Neural cell (in vitro differentiated cells): Measurements from ENCODE around the gene ING4. TPM values are rescaled to one million over a fixed set of nuclear protein-coding genes. Genes with fewer than 3 reads are reported as not detected.
A peak's percentile ranks its signal among the peaks of the same experiment; 100 is the strongest.

ENCODE experiments used
- H2AFZ ChIP-seq: fragments of 200-600, 300-800 bp; sonication (generic), shearing (Covaris generic); 2 replicates; pipeline ENCODE4 v1.6.0; 2014; ENCODE audit warnings: low read depth, mild to moderate bottlenecking, antibody characterized with exemption, low read length, moderate library complexity
- H3F3A ChIP-seq: fragments of 200-600 bp; shearing (Covaris generic); 2 replicates; pipeline ENCODE4 v1.6.1; 2016; ENCODE audit warnings: mild to moderate bottlenecking, moderate library complexity, mixed read lengths, antibody characterized with exemption, low read length; ENCODE audit not compliant: insufficient read depth, poor library complexity, severe bottlenecking
- H3K27ac ChIP-seq: fragments of 200-600, 300-800 bp; sonication (generic), shearing (Covaris generic); 2 replicates; pipeline ENCODE4 v1.5.1; 2014; ENCODE audit warnings: mild to moderate bottlenecking, low read length, moderate library complexity
- H3K27me3 ChIP-seq: fragments of 300-800, 200-600 bp; sonication (generic), shearing (Covaris generic); 2 replicates; pipeline ENCODE4 v1.6.0; 2014; ENCODE audit warnings: mild to moderate bottlenecking, low read depth, low read length, moderate library complexity; ENCODE audit not compliant: insufficient read depth
- H3K36me3 ChIP-seq: fragments of 300-800, 200-600 bp; sonication (generic), shearing (Covaris generic); 2 replicates; pipeline ENCODE4 v1.5.1; 2014; ENCODE audit warnings: mild to moderate bottlenecking, antibody characterized with exemption, low read length, moderate library complexity; ENCODE audit not compliant: insufficient read depth
- H3K4me2 ChIP-seq: fragments of 300-800, 200-600 bp; sonication (generic), shearing (Covaris generic); 2 replicates; pipeline ENCODE4 v1.6.0; 2014; ENCODE audit warnings: mild to moderate bottlenecking, low read length
- H3K4me3 ChIP-seq: fragments of 300-800, 200-600 bp; sonication (generic), shearing (Covaris generic); 2 replicates; pipeline ENCODE4 v1.5.1; 2014; ENCODE audit warnings: mild to moderate bottlenecking, low read length, moderate library complexity
- H3K79me2 ChIP-seq: fragments of 200-600 bp; shearing (Covaris generic); replicated peaks from 2 replicates; pipeline ENCODE4 v1.6.0; 2014; ENCODE audit warnings: mild to moderate bottlenecking, low read length, moderate library complexity; ENCODE audit not compliant: insufficient read depth
- H3K9ac ChIP-seq: fragments of 300-800, 200-600 bp; sonication (generic), shearing (Covaris generic); 2 replicates; pipeline ENCODE4 v1.6.1; 2016; ENCODE audit warnings: mild to moderate bottlenecking, low read length, mixed read lengths
- H3K9me2 ChIP-seq: fragments of 200-600 bp; shearing (Covaris generic); 2 replicates; pipeline ENCODE4 v1.6.1; 2016; ENCODE audit warnings: mild to moderate bottlenecking, low read length, mixed read lengths; ENCODE audit not compliant: insufficient read depth
- H3K9me3 ChIP-seq: fragments of 200-600, 300-800 bp; sonication (generic), shearing (Covaris generic); 2 replicates; pipeline ENCODE4 v1.6.1; 2016; ENCODE audit warnings: mild to moderate bottlenecking, mixed run types, low read length, moderate library complexity, mixed read lengths
- H4K20me1 ChIP-seq: fragments of 200-600 bp; shearing (Covaris generic); 2 replicates; pipeline ENCODE4 v1.6.1; 2016; ENCODE audit warnings: mild to moderate bottlenecking, mixed run types; ENCODE audit not compliant: insufficient read depth
- EP300 ChIP-seq: fragments of 450-650 bp; conservative IDR thresholded peaks from 2 replicates; pipeline ENCODE4 v1.6.1; 2014; ENCODE audit warnings: antibody characterized with exemption, mild to moderate bottlenecking, moderate library complexity; ENCODE audit not compliant: poor library complexity, severe bottlenecking
- EZH2 ChIP-seq: fragments of 200-600, 300-800 bp; shearing (Covaris generic), sonication (generic); IDR thresholded peaks from 2 replicates; pipeline ENCODE4 v1.6.1; 2014; ENCODE audit warnings: antibody characterized with exemption, low read length, borderline replicate concordance, mild to moderate bottlenecking; ENCODE audit not compliant: insufficient read depth, poor library complexity, severe bottlenecking
- MXI1 ChIP-seq: fragments of 450-650 bp; conservative IDR thresholded peaks from 2 replicates; pipeline ENCODE4 v1.6.1; 2014; ENCODE audit warnings: antibody characterized with exemption, mild to moderate bottlenecking; ENCODE audit not compliant: poor library complexity, severe bottlenecking
- POLR2AphosphoS5 ChIP-seq: IDR thresholded peaks from 2 replicates; pipeline ENCODE4 v1.6.1; 2012
- RAD21 ChIP-seq: fragments of 450-650 bp; conservative IDR thresholded peaks from 2 replicates; pipeline ENCODE4 v1.6.1; 2014; ENCODE audit warnings: antibody characterized with exemption, mild to moderate bottlenecking, moderate library complexity
- SMC3 ChIP-seq: fragments of 450-650 bp; conservative IDR thresholded peaks from 2 replicates; pipeline ENCODE4 v1.6.1; 2014; ENCODE audit warnings: antibody characterized with exemption, mild to moderate bottlenecking, moderate library complexity; ENCODE audit not compliant: poor library complexity
- TAF1 ChIP-seq: IDR thresholded peaks from 2 replicates; pipeline ENCODE4 v1.6.1; 2012; ENCODE audit warnings: low read depth
- polyA plus RNA-seq: library from polyadenylated mRNA; depleted of rRNA; stranded (reverse); fragments of >200 nt; gene quantifications from 2 replicates; pipeline ENCODE4 v1.2.3, GENCODE V29; 2014
- TF ChIP-seq, protein P1 (sequence below): fragments of 450-650 bp; IDR thresholded peaks from 2 replicates; pipeline ENCODE4 v1.5.1; 2014; ENCODE audit warnings: antibody characterized with exemption, mild to moderate bottlenecking, moderate library complexity; ENCODE audit not compliant: poor library complexity, severe bottlenecking
- TF ChIP-seq, protein P2 (sequence below): IDR thresholded peaks from 2 replicates; pipeline ENCODE4 v1.6.1; 2012; ENCODE audit warnings: borderline replicate concordance

The ING4 gene
- polyA plus RNA-seq, 1 donor from 2014 or later, result 540 TPM

DNA sequence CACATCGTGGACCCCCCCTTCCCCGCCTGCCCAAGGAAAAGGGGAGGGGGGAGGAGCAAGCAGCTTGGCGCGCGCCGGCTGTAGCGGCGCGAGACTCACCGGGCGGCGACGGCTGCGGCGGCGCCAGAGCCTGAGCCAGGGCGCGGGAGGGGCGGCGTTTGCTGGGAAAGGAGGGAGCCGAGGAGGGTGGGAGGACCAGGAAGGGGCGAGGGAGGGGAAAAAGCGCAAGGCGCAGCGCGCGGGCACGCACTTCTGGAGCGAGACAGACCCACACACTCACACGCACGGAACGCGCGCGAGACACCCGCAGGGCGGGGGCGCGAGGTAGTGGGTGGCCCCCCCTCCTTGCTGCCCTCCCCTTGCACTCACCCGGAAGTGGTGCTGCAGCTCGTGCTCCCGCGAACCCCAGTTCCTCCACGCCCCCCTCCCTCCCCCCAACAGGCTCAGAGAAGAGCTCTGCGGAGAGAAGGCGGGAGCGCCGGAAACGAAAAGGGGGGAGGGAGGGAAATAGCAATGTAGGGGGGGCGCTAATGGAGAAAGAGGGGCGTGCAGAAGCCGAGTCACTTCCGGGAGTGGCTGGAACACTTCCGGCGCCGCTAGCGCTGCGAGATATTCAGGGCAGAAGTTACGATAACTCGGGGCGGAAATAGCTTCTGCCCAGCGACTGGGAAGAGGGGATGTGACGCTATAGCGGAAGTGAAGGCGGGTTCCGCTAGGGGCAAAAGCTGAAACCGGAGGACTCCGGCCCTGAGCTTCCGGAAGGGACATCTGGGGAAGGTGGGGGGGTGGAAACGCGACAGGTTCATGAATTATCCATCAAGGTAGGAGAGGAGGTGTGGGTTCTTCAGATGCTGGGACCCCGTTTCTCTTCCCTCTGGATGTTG, 26.3 kb upstream of the ING4 start, which contains the start of gene ZNF384:
Gene ZNF384 (minus strand): TSS at position 377 of the 884 bp plus-strand sequence. CDS start 9,855 bp downstream, outside the sequence.
- Histone ChIP-seq H3K27ac (peak within 1 kb of the TSS; percentile 93), H3K9me2 (no peaks in the 10 kb centered on the region), H3F3A (no peaks in the 10 kb centered on the region), H2AFZ (peak within 1 kb of the TSS; percentile 85), H3K9ac (peak within 1 kb of the TSS; percentile 98), H4K20me1 (no peaks in the 10 kb centered on the region), H3K4me3 (peak within 1 kb of the TSS; percentile 95), H3K36me3 (no peaks in the 10 kb centered on the region), H3K79me2 (peaks cover 53% of the 10 kb centered on the region), H3K9me3 (no peaks in the 10 kb centered on the region), H3K27me3 (no peaks in the 10 kb centered on the region), H3K4me2 (peak within 1 kb of the TSS; percentile 99)
- TF ChIP-seq MXI1 (peak; percentile 72), POLR2AphosphoS5 (peak; percentile 81), TAF1 (peak; percentile 49), SMC3 (peak; percentile 52), RAD21 (no peak), EZH2 (no peak), EP300 (peak; percentile 34)
- TF ChIP-seq, protein P1, sequence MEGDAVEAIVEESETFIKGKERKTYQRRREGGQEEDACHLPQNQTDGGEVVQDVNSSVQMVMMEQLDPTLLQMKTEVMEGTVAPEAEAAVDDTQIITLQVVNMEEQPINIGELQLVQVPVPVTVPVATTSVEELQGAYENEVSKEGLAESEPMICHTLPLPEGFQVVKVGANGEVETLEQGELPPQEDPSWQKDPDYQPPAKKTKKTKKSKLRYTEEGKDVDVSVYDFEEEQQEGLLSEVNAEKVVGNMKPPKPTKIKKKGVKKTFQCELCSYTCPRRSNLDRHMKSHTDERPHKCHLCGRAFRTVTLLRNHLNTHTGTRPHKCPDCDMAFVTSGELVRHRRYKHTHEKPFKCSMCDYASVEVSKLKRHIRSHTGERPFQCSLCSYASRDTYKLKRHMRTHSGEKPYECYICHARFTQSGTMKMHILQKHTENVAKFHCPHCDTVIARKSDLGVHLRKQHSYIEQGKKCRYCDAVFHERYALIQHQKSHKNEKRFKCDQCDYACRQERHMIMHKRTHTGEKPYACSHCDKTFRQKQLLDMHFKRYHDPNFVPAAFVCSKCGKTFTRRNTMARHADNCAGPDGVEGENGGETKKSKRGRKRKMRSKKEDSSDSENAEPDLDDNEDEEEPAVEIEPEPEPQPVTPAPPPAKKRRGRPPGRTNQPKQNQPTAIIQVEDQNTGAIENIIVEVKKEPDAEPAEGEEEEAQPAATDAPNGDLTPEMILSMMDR, result peak; percentile 55
- TF ChIP-seq, protein P2, sequence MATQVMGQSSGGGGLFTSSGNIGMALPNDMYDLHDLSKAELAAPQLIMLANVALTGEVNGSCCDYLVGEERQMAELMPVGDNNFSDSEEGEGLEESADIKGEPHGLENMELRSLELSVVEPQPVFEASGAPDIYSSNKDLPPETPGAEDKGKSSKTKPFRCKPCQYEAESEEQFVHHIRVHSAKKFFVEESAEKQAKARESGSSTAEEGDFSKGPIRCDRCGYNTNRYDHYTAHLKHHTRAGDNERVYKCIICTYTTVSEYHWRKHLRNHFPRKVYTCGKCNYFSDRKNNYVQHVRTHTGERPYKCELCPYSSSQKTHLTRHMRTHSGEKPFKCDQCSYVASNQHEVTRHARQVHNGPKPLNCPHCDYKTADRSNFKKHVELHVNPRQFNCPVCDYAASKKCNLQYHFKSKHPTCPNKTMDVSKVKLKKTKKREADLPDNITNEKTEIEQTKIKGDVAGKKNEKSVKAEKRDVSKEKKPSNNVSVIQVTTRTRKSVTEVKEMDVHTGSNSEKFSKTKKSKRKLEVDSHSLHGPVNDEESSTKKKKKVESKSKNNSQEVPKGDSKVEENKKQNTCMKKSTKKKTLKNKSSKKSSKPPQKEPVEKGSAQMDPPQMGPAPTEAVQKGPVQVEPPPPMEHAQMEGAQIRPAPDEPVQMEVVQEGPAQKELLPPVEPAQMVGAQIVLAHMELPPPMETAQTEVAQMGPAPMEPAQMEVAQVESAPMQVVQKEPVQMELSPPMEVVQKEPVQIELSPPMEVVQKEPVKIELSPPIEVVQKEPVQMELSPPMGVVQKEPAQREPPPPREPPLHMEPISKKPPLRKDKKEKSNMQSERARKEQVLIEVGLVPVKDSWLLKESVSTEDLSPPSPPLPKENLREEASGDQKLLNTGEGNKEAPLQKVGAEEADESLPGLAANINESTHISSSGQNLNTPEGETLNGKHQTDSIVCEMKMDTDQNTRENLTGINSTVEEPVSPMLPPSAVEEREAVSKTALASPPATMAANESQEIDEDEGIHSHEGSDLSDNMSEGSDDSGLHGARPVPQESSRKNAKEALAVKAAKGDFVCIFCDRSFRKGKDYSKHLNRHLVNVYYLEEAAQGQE, result peak; percentile 74

DNA sequence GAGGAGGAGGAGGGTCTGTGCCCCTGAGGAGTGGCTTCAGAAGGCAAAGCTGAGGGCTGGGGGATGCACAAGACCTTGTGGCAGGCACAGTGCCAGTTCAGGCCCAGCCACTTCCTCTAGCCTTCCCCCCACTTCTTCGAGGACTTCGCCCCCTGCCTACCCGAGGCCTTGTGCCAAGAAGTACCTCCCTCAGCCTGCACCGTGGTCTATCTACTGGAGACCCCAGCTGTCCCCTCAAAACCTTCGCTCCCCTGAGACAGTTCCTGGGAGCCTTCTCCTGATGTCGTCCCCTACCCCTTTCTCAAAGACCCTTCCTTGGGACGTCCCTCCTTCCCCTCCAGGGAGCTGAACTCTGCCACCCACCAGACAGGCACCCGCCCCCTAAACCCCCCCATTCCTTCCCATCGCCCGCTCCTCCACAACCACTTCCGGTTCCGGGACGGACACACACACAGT, 25.7 kb upstream of the ING4 start:
- Histone ChIP-seq H3K36me3 (no peaks in the 10 kb centered on the region), H3K9me2 (no peaks in the 10 kb centered on the region), H3K4me2 (peak overlapping the region; percentile 50), H2AFZ (peak overlapping the region; percentile 85), H3K79me2 (peaks cover 60% of the 10 kb centered on the region), H3K27me3 (no peaks in the 10 kb centered on the region), H4K20me1 (no peaks in the 10 kb centered on the region), H3K27ac (peak overlapping the region; percentile 93), H3K9ac (peak overlapping the region; percentile 98), H3K4me3 (peak overlapping the region; percentile 95), H3K9me3 (no peaks in the 10 kb centered on the region), H3F3A (no peaks in the 10 kb centered on the region)
- no peak for TF ChIP-seq RAD21
- TF ChIP-seq, protein P1, result no peak
- no peak for TF ChIP-seq SMC3
- no peak for TF ChIP-seq POLR2AphosphoS5
- no peak for TF ChIP-seq MXI1
- no peak for TF ChIP-seq EP300
- TF ChIP-seq, protein P2, result no peak
- no peak for TF ChIP-seq TAF1
- no peak for TF ChIP-seq EZH2
